HCT116 (cell line): ENCODE data around the gene ELP1. TPM values are rescaled to one million over a fixed set of nuclear protein-coding genes. Genes with fewer than 3 reads are reported as not detected.

Experiments
- ATAC-seq: fragments of 200-7000 bp; cut with Tn5 transposase; 2 replicates; pipeline ENCODE4 v1.9.1; 2020; ENCODE audit warnings: mild to moderate bottlenecking, moderate library complexity
- BruUV-seq: library from RNA; stranded (reverse); fragments of 400-500 nt; replicated peaks from 2 replicates; lab custom pipeline; 2021; lab: Mats Ljungman, UMichigan
- CTCF ChIA-PET: fragments of 300-600 bp; sonication (Branson Sonifier 250); formaldehyde crosslinking; loops from one replicate; lab custom pipeline; 2021; ENCODE audit warnings: antibody characterized with exemption; lab: Charles Lee
- POLR2A ChIA-PET: fragments of 300-600, 350-600 bp; sonication (Branson Sonifier 250); formaldehyde crosslinking; loops from one replicate; lab custom pipeline; 2021; ENCODE audit warnings: antibody characterized with exemption; lab: Charles Lee
- RAD21 ChIA-PET, 2 experiments: fragments of 300-600 bp; sonication (Branson Sonifier 250); formaldehyde crosslinking; loops; one replicate each; lab custom pipeline; 2023; ENCODE audit warnings: low total read pairs in 2 of 2; ENCODE audit not compliant: uncharacterized antibody in 2 of 2, unreplicated experiment in 2 of 2, low non-redundant PET in 1 of 2; lab: Charles Lee
- DNase-seq: peaks from one replicate; pipeline ENCODE4 v3.0.0-alpha.2; 2010; ENCODE audit warnings: low read depth, low spot score
- H2AFZ ChIP-seq: fragments of 200-600 bp; shearing (Covaris generic), sonication (generic); 2 replicates; pipeline ENCODE4 v1.6.1; 2017; ENCODE audit warnings: low read depth, mixed run types, mixed read lengths, antibody characterized with exemption, low read length; ENCODE audit not compliant: poor library complexity, severe bottlenecking
- H3K27ac ChIP-seq: 2 replicates; pipeline ENCODE4 v1.5.1; 2012; ENCODE audit warnings: low read depth, low read length
- H3K27me3 ChIP-seq: fragments of 200-600 bp; sonication (generic); 2 replicates; pipeline ENCODE4 v1.6.1; 2016; ENCODE audit warnings: mixed run types, low read length, mixed read lengths; ENCODE audit not compliant: insufficient read depth
- H3K36me3 ChIP-seq, 2 experiments: fragments of 200-500 bp in 1 of 2; fragments of 200-600 bp in 1 of 2; sonication (Bioruptor generic) in 1 of 2; sonication (generic) in 1 of 2; 2 replicates each; pipeline versions ENCODE4 v1.5.1 to v1.6.1; 2014 to 2016; ENCODE audit warnings: low read length in 2 of 2, inconsistent platforms in 1 of 2, mixed read lengths in 1 of 2, mixed run types in 1 of 2; ENCODE audit not compliant: insufficient read depth in 2 of 2, control insufficient read depth in 1 of 2
- H3K4me1 ChIP-seq, 2 experiments: fragments of 200-600 bp in 1 of 2; sonication (generic) in 1 of 2; 2 replicates each; pipeline versions ENCODE4 v1.5.1 to v1.6.1; 2012 to 2017; ENCODE audit warnings: low read length in 2 of 2, inconsistent platforms in 1 of 2, mild to moderate bottlenecking in 1 of 2, mixed read lengths in 1 of 2, mixed run types in 1 of 2, moderate library complexity in 1 of 2; ENCODE audit not compliant: insufficient read depth in 2 of 2, control insufficient read depth in 1 of 2
- H3K4me2 ChIP-seq: fragments of 200-600 bp; sonication (generic); 2 replicates; pipeline ENCODE4 v1.6.1; 2017; ENCODE audit warnings: mixed run types, low read length, mixed read lengths
- H3K4me3 ChIP-seq, 2 experiments: fragments of 200-600 bp in 1 of 2; sonication (generic) in 1 of 2; replicated peaks in 1 of 2; 2 replicates each; pipeline ENCODE4 v1.5.1; 2011 to 2016; ENCODE audit warnings: low read length in 2 of 2, control low read depth in 1 of 2, low read depth in 1 of 2, mild to moderate bottlenecking in 1 of 2, mixed read lengths in 1 of 2, mixed run types in 1 of 2
- H3K79me2 ChIP-seq: fragments of 200-600 bp; sonication (generic); 2 replicates; pipeline ENCODE4 v1.6.1; 2017; ENCODE audit warnings: mild to moderate bottlenecking, mixed run types, low read length, moderate library complexity, mixed read lengths; ENCODE audit not compliant: insufficient read depth
- H3K9ac ChIP-seq: fragments of 200-600 bp; sonication (generic); 2 replicates; pipeline ENCODE4 v1.6.1; 2016; ENCODE audit warnings: low read length, mixed read lengths
- H3K9me2 ChIP-seq: fragments of 200-600 bp; sonication (generic), shearing (Covaris generic); 2 replicates; pipeline ENCODE4 v1.6.1; 2017; ENCODE audit warnings: mixed run types, mild to moderate bottlenecking, moderate library complexity; ENCODE audit not compliant: insufficient read depth
- H3K9me3 ChIP-seq, 2 experiments: fragments of 200-500 bp in 1 of 2; fragments of 200-600 bp in 1 of 2; sonication (Bioruptor generic) in 1 of 2; sonication (generic) in 1 of 2; 2 replicates each; pipeline ENCODE4 v1.6.1; 2014 to 2017; ENCODE audit warnings: low read length in 2 of 2, mixed read lengths in 2 of 2, inconsistent platforms in 1 of 2, low read depth in 1 of 2, mild to moderate bottlenecking in 1 of 2, mixed run types in 1 of 2, moderate library complexity in 1 of 2; ENCODE audit not compliant: control insufficient read depth in 1 of 2, insufficient read depth in 1 of 2
- H4K20me1 ChIP-seq: fragments of 200-600 bp; sonication (generic), shearing (Covaris generic); 2 replicates; pipeline ENCODE4 v1.6.1; 2017; ENCODE audit warnings: mixed run types, mild to moderate bottlenecking, moderate library complexity; ENCODE audit not compliant: insufficient read depth
- CBX3 ChIP-seq: IDR thresholded peaks from 2 replicates; pipeline ENCODE4 v1.6.1; 2012; ENCODE audit warnings: low read depth
- CEBPB ChIP-seq: IDR thresholded peaks from 2 replicates; pipeline ENCODE4 v1.6.1; 2012; ENCODE audit warnings: low read depth
- EGR1 ChIP-seq: IDR thresholded peaks from 2 replicates; pipeline ENCODE4 v1.6.1; 2012; ENCODE audit warnings: low read depth
- EZH2 ChIP-seq: fragments of 200-600 bp; sonication (generic); IDR thresholded peaks from 2 replicates; pipeline ENCODE4 v1.6.1; 2017; ENCODE audit warnings: antibody characterized with exemption, mixed run types
- EZH2phosphoT487 ChIP-seq: fragments of 200-600 bp; IDR thresholded peaks from 2 replicates; pipeline ENCODE4 v1.6.1; 2018; ENCODE audit warnings: antibody characterized with exemption, borderline replicate concordance
- FOSL1 ChIP-seq: IDR thresholded peaks from 2 replicates; pipeline ENCODE4 v1.6.1; 2012; ENCODE audit warnings: low read depth
- POLR2A ChIP-seq: IDR thresholded peaks from 2 replicates; pipeline ENCODE4 v1.7.0; 2011; ENCODE audit warnings: borderline replicate concordance; ENCODE audit not compliant: insufficient read depth, insufficient read length; ENCODE audit errors: extremely low read depth
- SIN3A ChIP-seq: IDR thresholded peaks from 2 replicates; pipeline ENCODE4 v1.6.1; 2012; ENCODE audit warnings: low read depth
- YY1 ChIP-seq: IDR thresholded peaks from 2 replicates; pipeline ENCODE4 v1.6.1; 2011; ENCODE audit warnings: low read length, low read depth, moderate library complexity, mild to moderate bottlenecking; ENCODE audit not compliant: insufficient replicate concordance; ENCODE audit errors: extremely low read depth
- ZFX ChIP-seq: fragments of 450-650 bp; IDR thresholded peaks from 2 replicates; pipeline ENCODE4 v1.6.1; 2017
- intact Hi-C: fragments of 100-400 bp; cut with micrococcal nuclease; formaldehyde crosslinking; loops from 2 replicates; pipeline ENCODE4 v1.10.0; 2022
- total RNA-seq: library from RNA; stranded (reverse); gene quantifications from one replicate; pipeline ENCODE4 v1.2.1, GENCODE V29; 2021; ENCODE audit not compliant: unreplicated experiment
- TF ChIP-seq, protein P1 (sequence below): IDR thresholded peaks from 2 replicates; pipeline ENCODE4 v1.6.1; 2011; ENCODE audit warnings: mild to moderate bottlenecking, low read length, moderate library complexity; ENCODE audit not compliant: insufficient replicate concordance; ENCODE audit errors: extremely low read depth
- TF ChIP-seq, protein P2 (sequence below): IDR thresholded peaks from 2 replicates; pipeline ENCODE4 v1.6.1; 2012

The ELP1 gene
- total RNA-seq, 1 experiment from 2014 or later: 28.8 TPM

DNA sequence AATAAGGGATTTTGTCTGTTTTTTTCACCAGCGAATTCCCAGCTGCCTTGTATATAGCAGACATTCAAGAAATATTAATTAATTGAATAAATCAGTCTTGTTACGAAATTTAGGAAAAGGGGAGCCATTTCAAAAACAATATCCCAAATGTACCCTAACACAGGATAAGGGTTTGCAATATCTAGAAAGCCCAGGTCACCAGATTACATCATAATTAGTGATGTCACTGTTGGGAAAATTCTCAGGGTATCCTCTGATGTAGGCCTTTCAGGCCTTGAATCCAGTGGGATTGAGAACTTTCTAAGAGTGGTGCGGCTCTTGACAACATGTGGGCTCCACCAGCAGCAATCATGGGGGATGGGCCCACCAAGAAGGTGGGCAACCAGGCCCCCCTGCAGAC is 71.9 kb downstream of the ELP1 start, which contains the start of gene ACTL7A (continued):
- TF ChIP-seq EZH2: no peak

DNA sequence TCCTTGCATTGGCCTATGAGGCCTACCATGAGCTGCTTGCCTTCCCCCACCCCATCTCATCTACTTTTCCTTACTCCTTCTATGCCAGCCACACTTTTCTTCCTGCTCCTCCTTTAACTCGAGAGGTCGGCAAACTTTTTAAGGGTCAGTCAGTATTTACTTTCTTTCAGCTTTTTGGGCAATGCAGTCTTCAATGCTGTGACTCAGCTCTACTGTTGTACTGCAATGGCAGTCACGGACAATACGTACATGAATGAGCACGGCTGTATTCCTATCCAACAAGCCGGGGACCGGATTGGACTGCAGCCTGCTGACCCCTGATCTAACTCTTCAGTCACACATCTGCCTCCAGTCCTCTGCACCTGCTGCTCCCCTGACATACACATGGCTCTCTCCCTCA is 72.5 kb downstream of the ELP1 start:
- TF ChIP-seq ZFX (no peak), EZH2phosphoT487 (no peak), FOSL1 (no peak), POLR2A (no peak)
- ATAC-seq: no peak
- no TSS peak for BruUV-seq

DNA sequence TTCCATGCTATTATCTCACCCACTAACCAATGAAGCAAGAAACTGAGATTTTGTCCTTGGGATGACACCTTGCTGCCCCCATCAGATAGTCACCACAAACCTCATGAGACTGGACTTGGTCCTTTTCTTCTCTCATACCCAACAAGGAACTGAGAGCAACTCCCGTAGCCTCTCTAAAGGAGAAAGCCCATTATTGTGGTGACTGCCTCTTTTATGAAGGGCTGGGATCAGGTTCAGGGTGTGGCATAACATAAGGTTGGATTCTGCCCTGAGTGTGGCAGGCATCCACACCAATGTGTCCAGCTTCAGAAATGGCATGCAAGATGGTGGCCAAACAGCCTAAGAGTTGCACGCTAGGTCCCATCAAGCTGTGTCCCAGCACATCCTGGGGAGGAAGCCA is 73.2 kb downstream of the ELP1 start:
- Histone ChIP-seq H3K36me3 (no peaks in the 10 kb centered on the region), H3K27ac (no peak overlapping the region), H3K79me2 (no peaks in the 10 kb centered on the region), H3K4me2 (no peak overlapping the region), H4K20me1 (no peaks in the 10 kb centered on the region), H3K9me3 (no peaks in the 10 kb centered on the region), H3K4me1 (peaks cover 0 to 16% of the 10 kb centered on the region in 2 experiments; a peak in 2 of 4 replicates), H2AFZ (no peak overlapping the region), H3K4me3 (no peak overlapping the region), H3K9ac (no peak overlapping the region), H3K9me2 (no peaks in the 10 kb centered on the region), H3K27me3 (no peaks in the 10 kb centered on the region)
- DNase-seq (no peak), ATAC-seq (no peak)
- intact Hi-C loops: no loop called here
- TF ChIP-seq SIN3A (no peak), CBX3 (no peak), FOSL1 (no peak), YY1 (no peak), EZH2 (no peak), EGR1 (no peak), CEBPB (no peak)
- TF ChIP-seq, protein P1, sequence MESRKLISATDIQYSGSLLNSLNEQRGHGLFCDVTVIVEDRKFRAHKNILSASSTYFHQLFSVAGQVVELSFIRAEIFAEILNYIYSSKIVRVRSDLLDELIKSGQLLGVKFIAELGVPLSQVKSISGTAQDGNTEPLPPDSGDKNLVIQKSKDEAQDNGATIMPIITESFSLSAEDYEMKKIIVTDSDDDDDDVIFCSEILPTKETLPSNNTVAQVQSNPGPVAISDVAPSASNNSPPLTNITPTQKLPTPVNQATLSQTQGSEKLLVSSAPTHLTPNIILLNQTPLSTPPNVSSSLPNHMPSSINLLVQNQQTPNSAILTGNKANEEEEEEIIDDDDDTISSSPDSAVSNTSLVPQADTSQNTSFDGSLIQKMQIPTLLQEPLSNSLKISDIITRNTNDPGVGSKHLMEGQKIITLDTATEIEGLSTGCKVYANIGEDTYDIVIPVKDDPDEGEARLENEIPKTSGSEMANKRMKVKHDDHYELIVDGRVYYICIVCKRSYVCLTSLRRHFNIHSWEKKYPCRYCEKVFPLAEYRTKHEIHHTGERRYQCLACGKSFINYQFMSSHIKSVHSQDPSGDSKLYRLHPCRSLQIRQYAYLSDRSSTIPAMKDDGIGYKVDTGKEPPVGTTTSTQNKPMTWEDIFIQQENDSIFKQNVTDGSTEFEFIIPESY: no peak
- TF ChIP-seq, protein P2, sequence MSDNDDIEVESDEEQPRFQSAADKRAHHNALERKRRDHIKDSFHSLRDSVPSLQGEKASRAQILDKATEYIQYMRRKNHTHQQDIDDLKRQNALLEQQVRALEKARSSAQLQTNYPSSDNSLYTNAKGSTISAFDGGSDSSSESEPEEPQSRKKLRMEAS: no peak
- RAD21 ChIA-PET: no interaction called here
- BruUV-seq: no TSS peak
- CTCF ChIA-PET: no interaction called here
- POLR2A ChIA-PET: no interaction called here

More for the DNA sequence above, 72.5 kb downstream of the ELP1 start:
- intact Hi-C loops: no loop called here
- H3K4me2 ChIP-seq: no peak overlapping the region
- no peak overlapping the region for H3K9ac ChIP-seq
- H3K9me2 ChIP-seq: no peaks in the 10 kb centered on the region
- POLR2A ChIA-PET: no interaction called here
- H2AFZ ChIP-seq: no peak overlapping the region
- no peaks in the 10 kb centered on the region for H3K27me3 ChIP-seq
- RAD21 ChIA-PET: no interaction called here
- DNase-seq: no peak
- no peak overlapping the region for H3K4me3 ChIP-seq
- no peaks in the 10 kb centered on the region for H3K9me3 ChIP-seq
- no peak overlapping the region for H3K27ac ChIP-seq
- no peaks in the 10 kb centered on the region for H3K79me2 ChIP-seq
- no peaks in the 10 kb centered on the region for H4K20me1 ChIP-seq
- H3K36me3 ChIP-seq: no peaks in the 10 kb centered on the region
- H3K4me1 ChIP-seq: peaks cover 0 to 16% of the 10 kb centered on the region in 2 experiments; a peak in 2 of 4 replicates
- CTCF ChIA-PET: no interaction called here
